Hepatocyte (in vitro differentiated cells): ENCODE data around the gene GDI2. TPM values are rescaled to one million over a fixed set of nuclear protein-coding genes. Genes with fewer than 3 reads are reported as not detected.

Experiments used
- DNase-seq: peaks from one replicate; pipeline ENCODE4 v3.0.0-alpha.2; 2016; ENCODE audit warnings: low spot score
- H2AFZ ChIP-seq: fragments of 200-600 bp; sonication (generic); 2 replicates; pipeline ENCODE4 v1.6.0; 2016; ENCODE audit warnings: antibody characterized with exemption, mild to moderate bottlenecking
- H3K27ac ChIP-seq: fragments of 200-600 bp; sonication (generic); 2 replicates; pipeline ENCODE4 v1.5.1; 2016; ENCODE audit warnings: mild to moderate bottlenecking
- H3K27me3 ChIP-seq: fragments of 200-600 bp; sonication (generic); 2 replicates; pipeline ENCODE4 v1.6.1; 2016
- H3K36me3 ChIP-seq: fragments of 200-600 bp; sonication (generic); replicated peaks from 2 replicates; pipeline ENCODE4 v1.5.1; 2016; ENCODE audit warnings: low read depth; ENCODE audit not compliant: insufficient read depth
- H3K4me1 ChIP-seq: fragments of 200-600 bp; sonication (generic); 2 replicates; pipeline ENCODE4 v1.5.1; 2016; ENCODE audit warnings: mild to moderate bottlenecking, moderate library complexity; ENCODE audit not compliant: insufficient read depth
- H3K4me2 ChIP-seq: fragments of 200-600 bp; sonication (generic); 2 replicates; pipeline ENCODE4 v1.6.0; 2016
- H3K4me3 ChIP-seq: fragments of 200-600 bp; sonication (generic); 2 replicates; pipeline ENCODE4 v1.5.1; 2016; ENCODE audit warnings: mild to moderate bottlenecking
- H3K79me2 ChIP-seq: fragments of 200-600 bp; sonication (generic); 2 replicates; pipeline ENCODE4 v1.6.0; 2017; ENCODE audit warnings: mild to moderate bottlenecking
- H3K9me2 ChIP-seq: fragments of 200-600 bp; sonication (generic); replicated peaks from 2 replicates; pipeline ENCODE4 v1.6.0; 2017; ENCODE audit warnings: mild to moderate bottlenecking; ENCODE audit not compliant: insufficient read depth
- H3K9me3 ChIP-seq: fragments of 200-600 bp; sonication (generic); 2 replicates; pipeline ENCODE4 v1.5.1; 2016; ENCODE audit warnings: low read depth, mild to moderate bottlenecking
- H4K20me1 ChIP-seq: fragments of 200-600 bp; sonication (generic); 2 replicates; pipeline ENCODE4 v1.6.0; 2016; ENCODE audit warnings: mild to moderate bottlenecking; ENCODE audit not compliant: insufficient read depth, poor library complexity, severe bottlenecking
- EZH2 ChIP-seq: fragments of 200-600 bp; sonication (generic); IDR thresholded peaks from 2 replicates; pipeline ENCODE4 v1.6.1; 2016; ENCODE audit warnings: antibody characterized with exemption, mild to moderate bottlenecking, borderline replicate concordance
- EZH2phosphoT487 ChIP-seq: fragments of 200-600 bp; sonication (generic); IDR thresholded peaks from one replicate; pipeline ENCODE4 v1.6.1; 2018; ENCODE audit warnings: antibody characterized with exemption, mild to moderate bottlenecking, low read depth, moderate library complexity; ENCODE audit not compliant: unreplicated experiment, severe bottlenecking
- WGBS: methylation state at CpG from one replicate; pipeline ENCODE4 v1.1.6; 2016; ENCODE audit warnings: low lambda C conversion rate; ENCODE audit errors: missing lambda C conversion rate; 5-methylcytosine and 5-hydroxymethylcytosine counted together
- polyA plus RNA-seq: library from polyadenylated mRNA; unstranded; fragments of >200 nt; fragmentation: Nextera tagmentation; extraction: Ambion mirVana; gene quantifications from 2 replicates; pipeline ENCODE4 v1.2.1, GENCODE V29; 2016
- total RNA-seq: library from RNA; depleted of rRNA; stranded (reverse); fragments of >200 nt; gene quantifications from 2 replicates; pipeline ENCODE4 v1.2.3, GENCODE V29; 2014
- TF ChIP-seq, protein P1 (sequence below): fragments of 200-600 bp; sonication (generic); IDR thresholded peaks from 2 replicates; pipeline ENCODE4 v1.5.1; 2016; ENCODE audit warnings: antibody characterized with exemption, mild to moderate bottlenecking; ENCODE audit not compliant: poor library complexity

The GDI2 gene
- total and polyA plus RNA-seq, 2 experiments from 2014 or later, result 149 to 362 TPM

DNA sequence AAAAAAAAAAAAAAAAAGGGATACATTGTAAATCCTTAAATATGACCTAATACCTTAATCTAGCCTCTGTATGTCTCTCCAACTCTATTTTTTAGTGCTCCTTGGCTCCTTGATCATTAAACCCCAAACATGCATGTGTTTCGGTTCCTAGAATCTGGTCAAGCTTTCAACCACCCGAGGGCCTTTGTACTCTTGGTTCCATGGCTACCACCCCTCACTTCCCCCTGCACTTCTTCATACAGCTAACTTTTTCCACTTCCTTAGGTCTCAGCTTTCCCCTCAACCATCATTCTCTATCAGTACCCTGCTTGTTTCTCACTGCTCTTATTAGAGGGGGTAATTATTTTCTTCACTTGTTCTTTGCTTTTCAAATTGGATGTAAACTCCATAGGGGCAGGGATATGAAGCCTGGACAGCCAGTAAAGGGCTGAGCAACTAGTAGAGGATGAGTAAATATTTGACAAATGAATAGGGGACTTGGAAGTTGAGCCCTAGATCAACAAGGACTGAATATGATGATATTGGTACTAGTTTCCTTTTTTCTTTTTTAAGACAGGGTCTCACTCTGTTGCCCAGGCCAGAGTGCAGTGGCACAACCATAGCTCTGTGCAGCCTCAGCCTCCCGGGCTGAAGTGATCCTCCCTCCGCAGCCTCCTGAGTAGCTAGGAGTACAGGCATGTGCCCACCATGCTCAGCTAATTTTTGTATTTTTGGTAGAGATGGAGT is 4.3 kb upstream of the GDI2 start:
- TF ChIP-seq EZH2 (no peak), EZH2phosphoT487 (no peak)
- TF ChIP-seq, protein P1, sequence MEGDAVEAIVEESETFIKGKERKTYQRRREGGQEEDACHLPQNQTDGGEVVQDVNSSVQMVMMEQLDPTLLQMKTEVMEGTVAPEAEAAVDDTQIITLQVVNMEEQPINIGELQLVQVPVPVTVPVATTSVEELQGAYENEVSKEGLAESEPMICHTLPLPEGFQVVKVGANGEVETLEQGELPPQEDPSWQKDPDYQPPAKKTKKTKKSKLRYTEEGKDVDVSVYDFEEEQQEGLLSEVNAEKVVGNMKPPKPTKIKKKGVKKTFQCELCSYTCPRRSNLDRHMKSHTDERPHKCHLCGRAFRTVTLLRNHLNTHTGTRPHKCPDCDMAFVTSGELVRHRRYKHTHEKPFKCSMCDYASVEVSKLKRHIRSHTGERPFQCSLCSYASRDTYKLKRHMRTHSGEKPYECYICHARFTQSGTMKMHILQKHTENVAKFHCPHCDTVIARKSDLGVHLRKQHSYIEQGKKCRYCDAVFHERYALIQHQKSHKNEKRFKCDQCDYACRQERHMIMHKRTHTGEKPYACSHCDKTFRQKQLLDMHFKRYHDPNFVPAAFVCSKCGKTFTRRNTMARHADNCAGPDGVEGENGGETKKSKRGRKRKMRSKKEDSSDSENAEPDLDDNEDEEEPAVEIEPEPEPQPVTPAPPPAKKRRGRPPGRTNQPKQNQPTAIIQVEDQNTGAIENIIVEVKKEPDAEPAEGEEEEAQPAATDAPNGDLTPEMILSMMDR, result no peak
- Histone ChIP-seq H3K79me2 (peaks cover 14% of the 10 kb centered on the region), H4K20me1 (peaks cover under 1% of the 10 kb centered on the region), H3K9me2 (no peaks in the 10 kb centered on the region), H3K36me3 (no peaks in the 10 kb centered on the region), H3K4me1 (peaks cover 10% of the 10 kb centered on the region), H2AFZ (no peak overlapping the region), H3K4me2 (no peak overlapping the region), H3K9me3 (no peaks in the 10 kb centered on the region), H3K4me3 (no peak overlapping the region), H3K27me3 (no peaks in the 10 kb centered on the region), H3K27ac (no peak overlapping the region)
- no peak for DNase-seq
- 91% methylated on average over 4 of the region's 4 CpGs for WGBS

DNA sequence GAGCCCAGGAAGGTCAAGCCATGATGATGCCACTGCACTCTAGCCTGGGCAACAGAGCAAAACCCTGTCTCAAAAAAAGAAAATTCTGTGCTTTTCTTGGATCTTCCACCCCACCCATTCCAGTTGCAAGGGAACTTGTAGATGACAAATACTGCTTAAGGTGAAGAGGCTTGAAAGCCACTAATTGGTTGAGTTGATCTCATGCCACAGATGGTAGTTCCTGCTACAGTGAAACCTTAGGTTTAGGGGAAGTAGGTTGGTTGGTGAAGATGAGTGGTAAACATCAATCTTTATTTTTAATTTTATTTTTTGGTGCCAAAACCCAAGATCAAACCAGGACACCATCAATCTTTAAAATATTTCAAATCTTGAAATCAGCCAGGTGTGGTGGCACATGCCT is 2.9 kb upstream of the GDI2 start:
- Histone ChIP-seq H3K4me2 (no peak overlapping the region), H3K9me3 (no peaks in the 10 kb centered on the region), H3K4me3 (no peak overlapping the region), H3K4me1 (peaks cover 13% of the 10 kb centered on the region), H3K9me2 (no peaks in the 10 kb centered on the region), H4K20me1 (peaks cover 13% of the 10 kb centered on the region), H3K27ac (no peak overlapping the region), H3K36me3 (no peaks in the 10 kb centered on the region), H2AFZ (no peak overlapping the region), H3K79me2 (peaks cover 27% of the 10 kb centered on the region), H3K27me3 (no peaks in the 10 kb centered on the region)
- no peak for TF ChIP-seq EZH2phosphoT487
- TF ChIP-seq EZH2, result no peak
- TF ChIP-seq, protein P1, result no peak
- DNase-seq, result no peak

DNA sequence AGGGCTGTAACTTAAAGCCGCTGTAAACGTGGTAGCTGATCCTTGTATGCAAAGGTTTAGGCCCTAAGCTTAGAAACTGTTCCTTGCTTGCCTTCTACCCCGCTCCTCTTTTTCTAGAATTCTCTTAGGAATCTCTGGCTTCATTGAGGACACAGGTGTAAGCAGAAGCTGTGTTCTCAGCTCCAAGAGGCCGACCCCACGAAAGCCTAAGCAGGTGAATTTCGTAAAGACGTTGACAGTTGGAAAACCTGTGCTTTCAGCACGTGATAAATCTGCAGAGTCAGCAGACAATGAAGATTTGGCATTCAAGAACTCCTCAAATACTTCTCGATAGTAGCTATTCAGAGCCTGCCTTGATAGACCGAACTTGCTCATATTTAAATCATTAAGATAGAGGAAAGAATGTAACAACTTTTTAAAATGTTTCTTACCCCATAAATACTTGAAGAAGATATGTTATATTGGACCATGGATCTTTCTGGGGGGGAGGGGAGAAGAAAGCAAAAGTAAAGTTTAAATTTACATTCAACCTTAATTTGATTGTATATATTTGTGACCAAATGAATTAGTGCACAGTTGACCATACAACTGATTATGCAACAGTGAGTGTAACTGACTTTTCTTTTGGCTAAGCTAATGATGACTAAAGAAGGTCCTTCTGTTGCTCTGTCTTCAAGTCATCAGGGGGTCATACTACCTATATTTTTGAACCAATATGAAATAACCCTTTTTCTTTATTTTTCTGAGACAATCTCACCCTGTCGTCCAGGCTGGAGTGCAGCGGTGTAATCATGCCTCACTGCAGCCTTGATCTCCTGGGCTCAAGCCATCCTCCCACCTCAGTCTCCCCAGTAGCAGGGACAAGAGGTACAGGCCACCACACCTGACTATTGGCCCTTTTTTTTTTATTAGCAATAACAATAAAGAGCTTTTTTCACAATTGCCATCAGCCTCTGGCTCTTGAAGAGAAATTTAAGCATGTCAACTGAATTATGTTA is 1.2 kb upstream of the GDI2 start:
- DNase-seq, result peak; percentile 32

More for the DNA sequence above, 1.2 kb upstream of the GDI2 start:
- peak overlapping the region; percentile 56 for H3K4me3 ChIP-seq
- H2AFZ ChIP-seq, result peak overlapping the region; percentile 47
- H3K27me3 ChIP-seq, result no peaks in the 10 kb centered on the region
- H3K36me3 ChIP-seq, result no peaks in the 10 kb centered on the region
- peaks cover 31% of the 10 kb centered on the region for H4K20me1 ChIP-seq
- TF ChIP-seq, protein P1, result no peak
- TF ChIP-seq EZH2phosphoT487 (no peak), EZH2 (no peak)
- H3K9me3 ChIP-seq, result no peaks in the 10 kb centered on the region
- H3K79me2 ChIP-seq, result peaks cover 45% of the 10 kb centered on the region
- WGBS, result 28% methylated on average over 12 of the region's 12 CpGs
- H3K9me2 ChIP-seq, result no peaks in the 10 kb centered on the region
- H3K4me2 ChIP-seq, result peak overlapping the region; percentile 83
- H3K27ac ChIP-seq, result peak overlapping the region; percentile 100
- H3K4me1 ChIP-seq, result peaks cover 29% of the 10 kb centered on the region
